WTC11 (cell line): Measurements from ENCODE around the gene LEKR1.

ENCODE experiments used
- MXD4 ChIP-seq: fragments of 250-450 bp; sonication (Bioruptor Pico); IDR thresholded peaks from 2 replicates; pipeline ENCODE4 v1.8.0; 2021; ENCODE audit warnings: mild to moderate bottlenecking, moderate library complexity, borderline replicate concordance
- TF ChIP-seq, protein P1 (sequence below): fragments of 200-600 bp; IDR thresholded peaks from 2 replicates; pipeline ENCODE4 v1.8.0; 2022; ENCODE audit warnings: antibody characterized with exemption

DNA sequence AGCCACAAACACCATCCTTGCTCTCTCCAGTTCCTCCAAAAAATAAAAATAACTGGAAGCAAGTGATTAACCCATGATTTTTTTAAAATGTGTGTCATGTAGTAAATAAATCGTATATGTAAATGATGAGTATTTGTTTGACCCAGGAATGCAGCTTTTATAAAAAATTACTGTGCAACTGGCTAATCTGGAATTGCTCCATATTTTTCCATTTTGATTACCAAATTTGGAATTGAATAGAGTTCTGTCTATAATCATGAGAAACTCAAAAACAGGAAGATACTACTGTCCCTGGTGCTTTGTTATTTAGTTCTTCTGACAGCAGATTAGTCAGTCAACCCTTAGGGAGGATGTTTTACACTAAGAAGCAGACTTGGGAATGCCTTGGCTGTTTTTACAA, 217.6 kb downstream of the LEKR1 start:
- TF ChIP-seq, protein P1, sequence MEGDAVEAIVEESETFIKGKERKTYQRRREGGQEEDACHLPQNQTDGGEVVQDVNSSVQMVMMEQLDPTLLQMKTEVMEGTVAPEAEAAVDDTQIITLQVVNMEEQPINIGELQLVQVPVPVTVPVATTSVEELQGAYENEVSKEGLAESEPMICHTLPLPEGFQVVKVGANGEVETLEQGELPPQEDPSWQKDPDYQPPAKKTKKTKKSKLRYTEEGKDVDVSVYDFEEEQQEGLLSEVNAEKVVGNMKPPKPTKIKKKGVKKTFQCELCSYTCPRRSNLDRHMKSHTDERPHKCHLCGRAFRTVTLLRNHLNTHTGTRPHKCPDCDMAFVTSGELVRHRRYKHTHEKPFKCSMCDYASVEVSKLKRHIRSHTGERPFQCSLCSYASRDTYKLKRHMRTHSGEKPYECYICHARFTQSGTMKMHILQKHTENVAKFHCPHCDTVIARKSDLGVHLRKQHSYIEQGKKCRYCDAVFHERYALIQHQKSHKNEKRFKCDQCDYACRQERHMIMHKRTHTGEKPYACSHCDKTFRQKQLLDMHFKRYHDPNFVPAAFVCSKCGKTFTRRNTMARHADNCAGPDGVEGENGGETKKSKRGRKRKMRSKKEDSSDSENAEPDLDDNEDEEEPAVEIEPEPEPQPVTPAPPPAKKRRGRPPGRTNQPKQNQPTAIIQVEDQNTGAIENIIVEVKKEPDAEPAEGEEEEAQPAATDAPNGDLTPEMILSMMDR = no peak
- no peak for TF ChIP-seq MXD4
